ELR (cell line): ENCODE results near the gene STAMBPL1.
"Not testable (repeated sequence)": the region's sequence is repeated elsewhere in the genome, so short reads cannot be mapped to it uniquely, and the experiment has no call there.

Experiments used
- DNase-seq: peaks from one replicate; pipeline ENCODE4 v3.0.0-alpha.2; 2015; ENCODE audit warnings: low read depth

Gene STAMBPL1

DNA sequence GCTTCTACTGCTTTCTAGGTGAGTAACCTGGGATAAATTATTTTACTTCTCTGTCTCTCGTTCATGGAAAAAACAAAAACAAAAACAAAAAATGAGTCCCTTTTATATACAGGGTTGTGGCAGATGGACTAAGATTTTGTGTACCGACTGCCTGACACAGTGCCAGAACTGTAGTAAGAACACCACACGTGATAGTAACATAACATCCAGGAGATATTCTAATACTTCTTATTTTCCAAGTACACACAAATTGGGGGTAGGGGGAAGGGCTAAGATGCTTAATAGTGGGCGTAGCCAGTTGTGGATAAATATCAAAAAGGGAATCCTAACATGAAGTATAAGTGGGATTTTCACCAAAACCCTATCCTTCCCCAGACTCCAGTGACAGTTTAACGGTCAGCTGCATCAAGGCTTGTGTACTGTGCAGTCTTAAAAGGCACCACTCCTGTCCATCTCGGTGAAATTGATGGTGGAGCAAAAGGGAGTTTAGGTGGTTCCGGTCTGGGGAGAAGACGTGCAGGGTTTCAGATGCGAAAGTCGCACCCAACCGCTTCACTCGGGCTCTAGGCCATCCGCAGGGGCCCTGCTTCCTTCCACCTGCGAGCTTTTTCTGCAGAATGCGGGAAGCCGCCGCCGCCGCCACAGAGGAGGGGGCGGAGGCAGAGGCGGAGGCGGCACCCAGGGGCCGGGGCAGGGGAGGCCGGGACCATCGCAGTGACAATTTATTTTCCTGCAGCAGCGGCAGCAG, at the start of gene STAMBPL1:
TSS of gene STAMBPL1 (plus strand) at position 712 of the 748 bp plus-strand sequence. CDS start 21,464 bp downstream, outside the sequence.
- peak; percentile 62 for DNase-seq

DNA sequence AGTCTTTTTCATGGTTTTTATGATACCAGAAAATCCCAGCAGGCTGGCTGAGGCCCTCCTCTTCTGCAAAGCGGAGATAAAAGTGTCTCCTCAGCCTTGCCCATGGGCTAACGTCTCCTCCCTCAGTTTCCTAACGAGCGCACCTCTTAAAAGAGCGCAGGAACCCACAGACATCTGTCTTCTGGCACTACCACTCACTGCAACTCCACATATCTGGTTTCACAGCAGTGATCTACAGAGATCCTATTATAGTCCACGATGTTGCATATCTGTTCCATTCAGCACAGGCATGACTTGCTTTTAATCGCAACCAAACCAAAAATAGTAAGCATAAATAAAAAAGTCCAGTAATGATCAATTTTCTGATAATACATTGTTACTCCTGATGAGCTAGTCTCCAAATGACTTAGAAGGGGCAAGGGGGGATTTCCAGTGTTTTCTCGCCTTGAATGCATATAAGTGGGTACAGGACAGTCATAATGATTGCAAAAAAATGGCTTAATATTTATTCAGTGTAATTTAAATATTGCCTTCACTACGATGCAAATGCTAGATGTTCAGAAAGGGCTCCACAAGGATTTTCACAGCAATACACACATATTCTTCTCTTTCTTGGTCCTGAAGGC, 49.3 kb upstream of the STAMBPL1 start:
- DNase-seq = no peak

DNA sequence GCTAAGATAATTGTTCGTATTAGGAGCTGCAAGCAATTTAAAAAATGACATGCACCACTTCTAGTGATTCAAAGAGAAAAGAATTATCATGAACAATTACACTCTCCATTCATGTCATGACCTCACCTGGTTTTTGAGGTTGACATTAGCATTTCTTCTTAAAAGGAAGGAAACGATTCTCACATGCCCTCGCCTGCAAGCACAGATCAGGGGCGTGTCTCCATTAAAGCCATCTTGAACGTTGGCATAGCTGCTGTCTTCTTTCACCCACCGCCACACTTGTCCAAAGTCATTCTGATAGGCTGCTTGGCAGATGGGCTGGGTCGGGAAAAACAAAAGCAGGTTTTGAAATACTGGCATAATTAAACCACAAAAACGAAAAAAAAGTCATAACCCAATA, 48.3 kb upstream of the STAMBPL1 start:
- no peak for DNase-seq

DNA sequence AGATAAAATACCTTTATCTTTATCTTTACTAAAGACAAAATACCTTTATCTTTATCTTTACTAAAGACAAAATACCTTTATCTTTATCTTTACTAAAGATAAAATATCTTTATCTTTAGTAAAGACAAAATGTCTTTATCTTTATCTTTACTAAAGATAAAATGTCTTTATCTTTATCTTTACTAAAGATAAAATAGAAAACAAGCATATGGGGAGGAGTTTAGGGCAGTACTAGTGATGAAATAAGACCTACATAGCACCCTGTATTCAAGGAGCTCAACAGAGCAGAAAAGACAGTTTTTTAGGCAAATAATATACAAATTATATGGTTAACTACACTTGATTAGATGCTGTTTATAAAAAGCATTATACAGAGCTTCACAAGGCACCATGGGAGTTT, 47.7 kb upstream of the STAMBPL1 start:
- DNase-seq = no peak

DNA sequence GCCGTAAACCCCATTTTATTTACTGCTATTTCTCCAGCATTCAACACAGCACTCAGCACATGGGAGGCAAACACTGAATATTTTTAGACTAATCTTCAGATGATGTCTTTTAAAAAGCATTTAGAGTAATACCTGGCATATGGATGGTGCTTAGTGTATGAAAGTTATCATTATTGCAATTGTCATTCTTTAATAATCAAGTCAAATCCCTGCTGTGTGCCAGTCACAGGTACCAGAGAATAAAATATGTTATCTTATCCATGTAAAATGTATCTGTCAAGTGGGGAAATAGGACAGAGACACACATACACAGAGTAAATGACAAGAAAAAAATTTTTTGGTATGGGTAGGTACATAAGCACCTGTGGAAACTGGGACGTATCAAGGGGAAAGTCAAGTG, 46.9 kb upstream of the STAMBPL1 start:
- DNase-seq = no peak

DNA sequence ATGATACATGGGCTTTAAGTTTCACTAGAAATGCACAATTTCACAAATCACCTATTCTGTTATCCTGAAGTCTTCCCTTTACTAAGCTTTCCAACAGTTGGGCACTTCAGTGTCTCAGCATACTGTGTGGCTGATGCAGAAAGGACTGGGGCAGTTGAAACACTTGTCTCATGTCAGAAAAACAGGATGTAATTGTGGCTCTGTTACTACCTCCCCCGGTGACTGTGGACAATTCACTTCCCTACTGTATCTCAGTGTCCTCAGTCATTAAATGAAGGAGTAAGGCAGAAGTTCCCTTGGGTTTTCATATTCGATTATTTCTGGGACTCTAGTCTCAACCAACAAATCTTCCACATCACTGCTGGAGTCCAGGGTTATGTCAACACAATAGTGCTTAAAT, 46.3 kb upstream of the STAMBPL1 start:
- no peak for DNase-seq

DNA sequence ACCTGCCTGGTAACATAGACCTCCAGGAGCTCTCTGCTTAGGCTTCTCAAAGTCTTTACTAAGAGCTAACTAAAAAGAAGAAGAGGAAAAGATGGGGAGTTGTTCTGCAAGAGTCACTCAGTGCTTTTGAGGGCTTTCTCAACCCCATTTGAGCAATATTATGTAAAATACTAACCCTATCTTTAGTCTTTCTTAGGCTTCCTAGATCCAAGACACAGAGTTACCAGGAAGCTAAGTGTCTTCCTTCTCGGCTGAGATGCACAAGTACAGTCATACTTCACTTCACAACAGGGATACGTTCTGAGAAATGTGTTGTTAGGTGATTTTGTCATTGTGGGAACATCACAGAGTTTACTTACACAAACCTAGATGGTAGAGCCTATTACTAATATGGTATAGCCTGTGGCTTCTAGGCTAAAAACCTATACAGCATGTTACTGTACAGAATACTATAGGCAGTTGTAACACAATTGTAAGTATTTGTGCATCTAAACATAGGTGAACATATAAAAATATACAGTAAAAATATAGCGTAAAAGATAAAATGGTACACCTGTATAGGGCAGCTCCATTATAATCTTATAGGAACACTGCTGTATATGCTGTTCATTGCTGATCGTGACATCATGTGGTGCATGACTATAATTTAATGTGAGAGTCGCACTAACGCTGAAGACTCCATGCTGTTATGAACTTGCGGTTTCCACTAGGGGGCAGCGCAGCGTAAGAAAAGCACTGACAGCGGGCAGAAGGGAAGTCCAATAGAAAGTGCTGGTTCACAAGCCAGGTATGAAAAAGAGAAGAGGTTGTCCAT, 44.7 kb upstream of the STAMBPL1 start:
- peak; percentile 88 for DNase-seq

DNA sequence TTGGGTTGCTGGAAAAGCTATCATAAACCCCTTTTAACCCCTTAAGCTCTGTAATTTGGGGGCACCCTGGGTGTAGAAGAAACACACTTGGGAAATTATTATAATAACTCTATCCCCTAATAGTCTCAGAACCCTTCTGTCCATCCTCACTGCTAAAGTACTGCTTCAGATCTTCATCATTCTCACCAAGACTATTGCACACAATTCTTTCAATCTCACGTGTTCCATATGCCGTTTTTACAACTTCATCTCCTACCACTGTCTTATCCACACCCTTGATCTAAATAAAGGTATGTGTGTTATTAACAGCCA, 44.2 kb upstream of the STAMBPL1 start:
- DNase-seq = no peak

DNA sequence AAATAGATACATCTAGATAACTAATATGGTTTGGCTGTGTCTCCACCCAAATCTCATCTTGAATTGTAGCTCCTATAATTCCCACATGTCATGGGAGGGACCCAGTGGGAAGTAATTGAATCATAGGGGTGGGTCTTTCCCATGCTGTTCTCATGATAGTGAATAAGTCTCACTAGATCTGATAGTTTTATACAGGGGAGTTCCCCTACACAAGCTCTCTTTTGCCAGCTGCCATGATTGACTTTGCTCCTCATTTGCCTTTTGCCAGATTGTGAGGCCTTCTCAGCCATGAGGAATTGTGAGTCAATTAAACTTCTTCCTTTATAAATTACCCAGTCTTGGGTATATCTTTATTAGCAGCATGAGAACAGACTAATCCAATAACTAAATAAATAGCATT, 42.4 kb upstream of the STAMBPL1 start:
- not testable (repeated sequence) for DNase-seq

DNA sequence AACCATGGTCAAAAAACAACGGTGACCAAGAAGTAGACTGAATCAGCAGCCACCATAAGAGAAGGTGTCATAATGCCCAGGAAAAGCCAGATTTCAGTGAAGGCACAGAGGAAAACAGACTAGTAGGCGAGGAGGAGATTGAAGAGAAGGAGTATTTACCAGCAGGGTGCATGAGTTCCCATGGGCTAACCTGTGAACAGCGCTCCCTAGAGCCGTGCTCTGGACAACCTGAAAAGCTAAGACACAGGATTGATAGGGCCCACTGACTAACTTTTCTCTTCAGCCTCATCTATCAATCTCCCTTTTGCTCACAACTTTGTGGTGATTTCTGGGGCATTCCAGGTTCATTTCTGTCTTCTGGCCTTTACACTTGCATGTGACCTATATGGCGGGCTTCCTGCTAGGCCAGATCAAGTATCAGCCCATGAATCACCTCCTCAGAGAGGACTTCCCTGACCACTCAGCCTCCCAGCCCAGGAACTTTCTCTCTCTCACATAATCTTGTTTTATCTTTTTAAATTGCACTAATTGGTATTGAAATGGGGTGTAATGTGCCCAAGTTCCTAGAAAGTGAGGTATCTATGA, 41.2 kb upstream of the STAMBPL1 start:
- DNase-seq = no peak

DNA sequence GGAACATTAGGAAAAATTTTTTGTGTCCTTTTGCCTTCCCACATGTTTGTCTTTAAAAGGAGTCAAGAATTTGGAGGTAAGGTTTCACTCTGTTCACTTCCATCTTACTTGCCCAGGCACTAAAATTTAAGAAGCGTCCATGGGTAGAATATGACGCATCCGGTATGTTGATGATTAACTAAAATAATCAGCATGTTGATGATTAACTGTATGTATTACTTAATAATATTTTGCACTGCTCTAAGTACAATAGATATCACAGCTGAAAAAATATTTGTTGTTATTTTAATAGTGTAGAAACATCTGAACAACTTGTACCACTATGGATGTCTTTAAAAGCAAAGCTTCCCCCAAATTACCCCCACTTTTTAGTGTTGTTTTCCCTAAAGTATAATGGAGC, 39.9 kb upstream of the STAMBPL1 start:
- no peak for DNase-seq

DNA sequence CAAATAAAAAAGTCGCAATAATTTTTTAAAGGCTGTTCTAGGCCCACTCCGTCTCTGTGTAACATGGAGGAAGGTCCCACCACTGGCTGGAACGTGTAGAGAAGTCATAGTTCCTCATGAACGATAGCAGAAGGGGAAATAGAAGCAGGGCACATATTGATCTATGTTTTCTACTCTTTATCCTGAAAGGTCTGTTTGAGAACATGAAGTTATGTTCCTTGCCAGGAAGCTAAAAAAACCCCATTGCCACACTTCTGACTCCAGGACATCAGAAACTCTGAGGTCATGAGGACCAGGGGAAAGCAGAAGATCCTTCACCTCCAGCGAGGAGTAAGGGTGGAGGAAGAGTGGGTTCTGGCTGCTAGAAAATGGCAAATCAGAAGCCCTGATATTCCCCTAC, 39.2 kb upstream of the STAMBPL1 start:
- DNase-seq = no peak

DNA sequence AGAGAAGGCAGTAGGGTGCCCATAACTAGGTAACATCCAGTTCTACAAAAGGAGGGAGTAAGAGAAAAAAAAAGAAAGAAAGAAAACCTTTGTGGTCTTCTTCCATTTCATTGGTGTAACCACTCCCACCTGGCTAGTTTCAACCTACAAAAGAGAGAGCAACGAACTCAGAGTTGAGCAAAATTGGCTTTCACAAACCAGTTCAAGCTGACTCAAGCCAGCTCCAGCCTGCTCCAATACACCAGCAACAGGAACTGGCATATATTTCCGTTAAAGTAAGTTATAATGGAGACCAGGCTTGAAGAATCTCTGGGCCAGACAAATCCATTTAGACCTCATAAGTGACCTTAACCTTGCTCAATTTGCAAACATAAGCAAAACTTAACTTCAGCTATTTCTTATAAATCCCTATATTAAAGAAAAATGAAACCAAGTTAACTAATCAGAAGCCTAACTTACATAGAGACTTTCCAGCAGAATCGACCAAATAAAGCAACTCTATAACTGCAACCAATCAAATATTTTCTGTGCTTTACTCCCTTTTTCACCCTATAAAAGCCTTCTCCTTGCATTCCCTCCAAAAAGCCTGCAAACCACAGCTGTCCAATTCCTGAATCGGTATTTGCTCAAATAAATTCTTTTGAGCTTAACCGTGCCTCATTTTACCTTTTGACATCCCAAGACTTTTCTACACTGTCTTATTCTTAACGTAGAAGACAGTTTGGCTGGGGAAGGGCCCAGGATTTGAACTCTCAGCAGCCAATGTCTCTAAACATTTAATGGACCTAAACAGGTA, 38.5 kb upstream of the STAMBPL1 start:
- no peak for DNase-seq

DNA sequence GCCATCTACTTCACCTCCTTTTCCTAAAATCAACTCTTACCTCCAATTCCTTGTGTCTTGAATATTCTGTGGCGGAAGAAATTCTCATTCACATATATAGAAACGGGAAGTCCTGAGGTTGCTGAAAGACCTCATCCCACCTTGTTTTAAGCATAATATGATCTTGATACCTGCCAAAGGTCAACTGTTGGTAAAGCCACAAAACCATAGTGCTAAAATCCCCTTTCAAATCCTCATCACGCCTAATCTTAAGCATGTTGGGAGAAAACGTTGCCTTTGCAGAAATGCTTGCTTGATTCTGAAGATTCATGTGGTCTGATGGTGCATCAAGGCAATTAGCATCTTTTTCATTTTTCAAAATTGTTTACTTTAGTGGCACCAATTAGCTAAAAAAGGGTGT, 36.9 kb upstream of the STAMBPL1 start:
- no peak for DNase-seq

DNA sequence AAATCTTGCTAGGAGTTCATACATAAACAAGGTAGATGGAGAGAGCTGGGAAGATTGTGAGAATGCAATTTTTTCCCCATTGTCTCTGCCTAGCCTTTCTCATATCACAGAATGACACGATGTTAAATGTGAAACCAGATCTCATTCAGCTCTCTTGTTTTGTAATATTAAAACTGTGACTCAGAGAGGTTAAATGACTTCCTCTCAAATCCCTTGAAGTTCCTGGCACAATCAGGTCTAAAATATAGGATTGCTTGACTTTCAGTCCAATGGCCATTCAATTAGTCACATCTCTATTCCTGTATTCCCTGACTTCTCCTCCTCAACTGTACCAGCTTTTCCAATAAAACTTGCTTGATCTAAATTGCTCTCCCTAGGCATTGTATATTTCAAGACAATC, 31.5 kb upstream of the STAMBPL1 start:
- DNase-seq = peak; percentile 85

DNA sequence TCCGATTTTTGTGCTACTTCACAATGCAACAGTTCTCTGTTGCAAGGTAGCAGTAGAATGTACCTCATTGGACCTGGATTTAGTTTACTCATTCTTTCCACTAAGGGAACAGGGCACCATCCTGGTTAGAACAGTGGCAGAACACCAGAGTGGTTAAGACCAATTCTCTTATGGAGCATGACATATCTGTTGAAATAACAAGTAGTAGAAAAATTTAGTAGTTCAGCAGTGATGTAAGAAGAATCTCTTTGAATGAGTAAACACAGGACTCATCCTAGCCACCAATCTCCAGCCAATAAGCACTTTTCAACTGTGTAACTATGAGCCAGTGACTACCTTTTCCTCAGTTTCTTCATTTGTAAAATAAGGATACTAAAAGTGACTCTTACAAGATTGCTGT, 30.8 kb upstream of the STAMBPL1 start:
- DNase-seq = peak; percentile 39

DNA sequence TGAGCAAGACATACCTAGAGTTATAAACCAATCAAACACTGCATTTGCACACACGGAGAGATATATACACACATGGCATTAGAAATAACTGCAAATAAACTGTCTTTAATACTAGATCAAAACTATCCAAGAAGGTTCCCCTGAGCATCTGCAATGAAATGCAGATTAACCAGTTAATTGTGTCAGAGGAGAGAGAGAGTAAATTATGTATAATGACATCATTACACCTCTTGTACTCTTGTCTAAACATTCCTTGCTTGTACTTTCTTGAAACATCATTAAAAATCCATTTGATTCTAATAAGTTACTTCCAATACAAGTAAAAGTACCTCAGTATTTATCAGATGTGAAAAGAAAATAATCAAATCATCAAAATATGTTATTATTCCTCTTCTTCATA, 29.3 kb upstream of the STAMBPL1 start:
- no peak for DNase-seq

DNA sequence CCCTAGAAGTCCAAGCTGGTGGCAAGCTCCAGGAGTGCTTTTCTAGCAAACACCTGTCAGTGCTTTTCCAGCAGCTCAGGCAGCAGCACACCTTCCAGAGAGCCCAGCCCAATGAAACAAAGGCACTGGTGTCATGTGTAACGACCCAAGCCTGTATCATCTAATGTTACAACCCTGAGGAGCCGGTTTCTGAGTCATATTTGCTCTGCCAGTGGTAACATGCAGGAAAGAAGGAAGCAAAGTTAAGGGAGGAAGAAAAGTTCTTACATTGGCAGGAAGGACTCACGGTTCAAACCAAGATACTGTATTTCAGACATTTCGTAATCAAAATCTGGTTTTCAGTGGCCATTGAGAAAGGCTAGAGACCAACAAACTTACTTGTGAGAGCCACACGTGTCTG, 28.3 kb upstream of the STAMBPL1 start, which contains the start of gene ANKRD22:
TSS of gene ANKRD22 (minus strand) at position 139 of the 400 bp plus-strand sequence. CDS start 237 bp downstream, outside the sequence.
- peak; percentile 59 for DNase-seq

DNA sequence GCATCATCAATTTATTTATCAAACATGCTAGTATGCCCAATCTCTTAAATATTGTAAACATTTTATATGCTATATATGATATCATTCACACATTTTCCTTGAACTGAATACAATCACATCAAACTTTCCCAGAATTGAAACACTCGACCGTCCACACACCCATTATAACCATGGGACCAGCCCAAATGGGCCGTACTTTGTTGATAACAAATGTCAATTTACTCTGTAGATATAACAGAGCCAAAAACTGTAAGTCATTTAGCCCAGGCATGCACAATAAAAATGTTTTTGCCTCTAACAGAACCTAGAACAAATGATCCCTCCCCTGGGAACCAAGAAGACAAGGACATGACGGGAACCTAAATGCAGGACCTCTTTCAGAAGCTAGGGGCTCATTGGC, 27.7 kb upstream of the STAMBPL1 start:
- DNase-seq = no peak

DNA sequence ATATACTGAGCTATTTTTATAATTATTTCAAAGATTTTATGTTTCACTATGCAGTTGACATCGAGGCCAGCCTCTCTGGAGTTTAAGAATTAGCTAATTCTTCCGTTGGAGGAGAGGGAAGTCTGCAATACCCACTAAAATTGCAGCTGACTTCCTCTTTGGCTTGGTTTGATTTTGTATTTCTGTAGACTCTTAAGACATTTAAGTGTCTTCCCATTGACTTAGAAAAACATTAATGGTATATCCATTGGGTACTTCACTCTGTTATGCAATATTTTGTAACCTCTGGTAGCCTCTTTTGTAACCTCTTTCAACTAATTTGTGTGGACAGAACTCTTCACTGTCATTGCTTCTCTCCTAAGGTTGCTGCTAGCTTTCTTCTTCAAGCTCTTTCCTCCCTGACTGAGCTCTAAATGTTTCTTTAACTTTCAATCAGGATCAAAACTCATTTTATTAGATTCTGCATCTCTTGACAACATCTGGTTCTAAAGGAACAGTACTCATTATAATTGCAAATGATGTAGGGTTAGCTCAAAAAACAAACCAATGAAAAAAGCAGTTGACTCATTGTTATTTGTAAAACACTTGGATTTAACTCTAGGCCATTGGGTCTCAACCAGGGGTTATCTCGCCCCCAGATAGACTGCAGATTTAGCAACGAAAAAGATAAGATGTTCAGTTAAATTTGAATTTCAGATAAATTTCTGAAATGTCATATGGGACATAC, 26.7 kb upstream of the STAMBPL1 start:
- DNase-seq = no peak

DNA sequence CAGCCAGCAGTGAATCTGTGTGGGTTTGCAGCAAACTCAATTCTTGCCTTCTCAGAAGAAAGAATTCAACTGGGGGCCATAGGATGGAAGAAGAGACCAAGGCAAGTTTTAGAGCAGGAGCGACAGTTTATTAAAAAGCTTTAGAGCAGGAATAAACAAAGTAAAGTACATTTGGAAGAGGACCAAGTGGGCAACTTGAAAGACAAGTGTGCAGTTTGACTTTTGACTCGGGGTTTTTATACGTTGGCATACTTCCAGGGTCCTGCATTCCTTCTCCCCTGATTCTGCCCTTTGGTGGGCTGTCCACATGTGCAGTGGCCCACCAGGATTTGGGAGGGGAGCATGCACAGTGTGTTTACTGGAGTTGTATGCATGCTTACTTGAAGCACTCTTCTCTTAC, 25.4 kb upstream of the STAMBPL1 start:
- no peak for DNase-seq
